Hematopoietic multipotent progenitor cell treated with erythropoietin and hydrocortisone succinate and interleukin-3 and kit ligand, for 15 days (in vitro differentiated cells): ENCODE measurements around the gene LRMDA.
"Not testable (repeated sequence)": the region's sequence is repeated elsewhere in the genome, so short reads cannot be mapped to it uniquely, and the experiment has no call there.

Experiments used
- DNase-seq: peaks from one replicate; pipeline ENCODE4 v3.0.0-alpha.2; 2015; ENCODE audit warnings: low spot score

LRMDA gene

DNA sequence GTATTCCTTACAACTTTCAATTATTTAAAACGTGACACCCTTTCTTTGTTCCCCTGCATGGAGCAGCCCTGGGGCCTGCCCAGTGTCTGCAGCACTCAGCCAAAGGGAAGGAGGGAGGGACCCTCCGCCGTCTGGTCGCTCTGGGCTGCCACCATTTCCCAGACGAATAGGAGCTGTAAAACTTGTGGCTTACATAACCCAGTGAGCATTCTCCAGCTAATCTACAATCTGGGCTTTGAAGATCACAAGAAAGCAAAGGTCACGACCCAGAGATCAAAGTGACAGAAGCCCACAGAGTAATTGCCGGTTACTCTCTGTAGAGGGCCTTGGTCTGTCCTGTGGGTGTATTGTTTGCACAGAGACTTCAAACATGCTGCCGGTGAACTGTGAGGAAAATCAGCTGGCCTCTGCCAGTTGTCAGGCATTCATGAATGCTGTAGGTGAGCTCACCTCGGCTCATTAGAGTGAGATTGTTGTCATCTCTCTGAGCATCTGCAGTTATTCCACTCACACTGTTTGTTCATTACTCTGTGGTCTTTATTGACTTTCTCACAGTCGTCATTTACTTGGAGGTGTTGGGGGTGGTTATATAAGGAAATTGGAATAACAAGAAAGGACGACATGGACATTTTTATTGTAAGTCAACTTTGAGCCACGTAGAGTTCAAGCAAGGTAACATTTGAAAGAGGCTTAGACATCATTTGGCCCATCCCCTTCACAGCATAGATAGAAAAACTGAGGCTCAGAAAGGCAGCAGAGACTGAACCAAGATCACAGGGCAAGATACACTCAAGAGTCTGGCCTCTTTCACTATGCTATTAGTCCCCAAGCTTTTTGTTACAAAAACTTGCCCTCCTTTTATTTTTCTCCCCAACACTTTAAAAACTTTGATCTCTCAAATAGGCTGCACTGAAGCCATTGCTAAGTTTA, 619.8 kb downstream of the LRMDA start:
- DNase-seq: no peak

GRCh38 chr10:76052682-76053503, 621.5 kb downstream of the LRMDA start:
- no peak for DNase-seq

DNA sequence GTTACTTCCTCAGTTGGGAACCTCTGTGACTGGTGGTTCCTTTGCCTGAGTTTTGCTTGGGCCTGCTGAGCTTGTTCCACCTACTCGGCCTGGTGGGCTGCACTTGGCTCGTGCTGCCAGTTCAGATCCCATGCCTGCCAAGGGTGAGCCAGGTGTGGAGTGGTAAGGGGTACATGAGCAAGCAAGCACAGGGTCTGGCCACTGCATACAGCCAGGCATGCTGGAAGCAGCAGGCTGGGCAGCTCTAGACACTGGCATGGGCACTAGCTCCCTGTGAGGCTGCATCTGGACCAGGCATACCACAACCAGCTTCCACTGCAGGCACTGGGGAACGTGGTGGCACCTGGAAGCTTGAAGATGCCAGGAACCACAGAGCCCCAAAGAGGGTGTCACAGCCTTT, 624.0 kb downstream of the LRMDA start:
- no peak for DNase-seq

- no peak for DNase-seq
Measured at GRCh38 chr10:76055963-76056362, 624.5 kb downstream of the LRMDA start.

DNA sequence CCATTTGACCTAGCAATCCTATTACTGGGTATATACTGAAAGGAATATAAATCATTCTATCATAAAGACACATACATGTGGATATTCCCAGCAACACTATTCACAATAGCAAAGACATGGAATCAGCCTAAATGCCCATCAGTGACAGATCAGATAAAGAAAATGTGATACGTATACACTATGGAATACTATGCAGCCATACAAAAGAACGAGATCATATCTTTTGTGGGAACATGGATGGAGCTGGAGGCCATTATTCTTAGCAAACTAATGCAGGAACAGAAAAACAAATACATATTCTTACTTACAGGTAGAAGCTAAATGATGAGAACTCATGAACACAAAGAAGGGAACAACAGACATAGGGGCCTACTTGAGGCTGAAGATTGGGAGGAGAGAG, 629.6 kb downstream of the LRMDA start:
- not testable (repeated sequence) for DNase-seq

- DNase-seq: no peak
Measured at GRCh38 chr10:76066457-76066856, 635.0 kb downstream of the LRMDA start.

- no peak for DNase-seq
Measured at GRCh38 chr10:76067447-76067846, 636.0 kb downstream of the LRMDA start.

- no peak for DNase-seq
Measured at GRCh38 chr10:76068856-76069255, 637.4 kb downstream of the LRMDA start.

GRCh38 chr10:76070916-76071315, 639.5 kb downstream of the LRMDA start:
- no peak for DNase-seq

- no peak for DNase-seq
Measured at GRCh38 chr10:76071653-76072365, 640.4 kb downstream of the LRMDA start.

- DNase-seq: no peak
Measured at GRCh38 chr10:76072384-76072783, 641.0 kb downstream of the LRMDA start.

- DNase-seq: no peak
Measured at GRCh38 chr10:76073524-76073923, 642.1 kb downstream of the LRMDA start.

DNA sequence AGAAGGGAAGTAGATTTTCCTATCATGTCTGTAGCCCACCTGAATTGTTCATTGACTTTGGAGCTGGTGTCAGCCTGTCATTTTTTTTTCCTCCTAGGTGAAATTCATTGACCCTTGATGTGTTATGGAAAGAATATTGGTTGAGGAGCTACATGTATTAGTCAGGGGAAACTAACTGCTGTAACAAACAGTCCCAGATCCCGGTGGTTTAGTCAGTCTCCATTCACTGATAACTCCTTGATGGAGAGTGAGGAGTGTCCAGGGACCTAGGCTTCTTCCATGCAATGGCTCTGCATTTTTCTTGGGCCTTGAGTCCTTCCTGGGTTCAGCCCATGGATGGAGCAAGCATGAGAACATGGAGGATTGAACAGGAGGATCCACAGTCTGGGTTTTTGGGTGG, 643.2 kb downstream of the LRMDA start:
- no peak for DNase-seq

GRCh38 chr10:76080451-76080850, 649.0 kb downstream of the LRMDA start:
- no peak for DNase-seq

GRCh38 chr10:76080991-76081390, 649.6 kb downstream of the LRMDA start:
- no peak for DNase-seq

GRCh38 chr10:76082232-76082631, 650.8 kb downstream of the LRMDA start:
- no peak for DNase-seq

GRCh38 chr10:76082956-76083355, 651.5 kb downstream of the LRMDA start:
- DNase-seq: no peak

DNA sequence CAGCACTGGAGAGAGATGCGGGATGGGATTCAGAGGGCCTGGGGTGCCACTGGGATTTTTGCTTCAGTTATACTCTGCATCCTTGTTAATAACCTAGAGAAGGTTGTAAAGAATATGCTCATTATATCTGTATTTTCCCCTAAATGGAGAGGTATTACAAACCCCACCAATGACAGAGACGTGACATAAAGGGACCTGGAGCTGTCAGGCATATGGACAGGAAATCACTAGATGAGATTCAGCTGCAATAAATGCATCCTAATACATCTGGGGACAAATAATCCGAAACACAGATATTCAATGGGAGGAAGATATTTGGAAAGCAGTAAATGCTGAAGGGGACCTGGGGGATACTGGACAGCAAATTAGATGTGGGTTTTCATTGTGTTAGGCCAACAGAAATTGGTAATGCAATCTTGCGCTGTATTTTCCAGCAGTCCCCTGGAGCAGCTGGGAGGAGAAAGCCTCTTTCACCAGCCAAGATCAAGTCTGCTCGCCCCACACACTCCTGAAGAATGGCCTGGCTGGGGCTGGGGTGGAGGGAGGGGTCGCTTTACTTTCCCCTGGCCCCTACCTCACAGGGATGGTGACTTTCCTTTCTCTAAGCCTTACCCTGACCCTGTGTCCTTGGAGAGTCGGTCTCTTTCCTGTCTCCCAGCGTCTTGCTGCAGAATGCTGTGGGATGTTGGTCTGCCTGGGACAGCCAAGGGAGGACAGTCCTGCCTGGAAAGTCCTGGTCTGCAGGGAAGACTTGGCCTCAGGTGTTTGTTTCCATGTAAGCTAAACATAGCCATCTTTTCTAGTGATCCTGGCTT, 653.8 kb downstream of the LRMDA start:
- no peak for DNase-seq

GRCh38 chr10:76085817-76086167, 654.4 kb downstream of the LRMDA start:
- no peak for DNase-seq

- DNase-seq: no peak
Measured at GRCh38 chr10:76086170-76086760, 654.8 kb downstream of the LRMDA start.
